Islet of Langerhans (tissue), 1 donor: Measurements from ENCODE around the gene WT1.
"Not testable (repeated sequence)": the region's sequence is repeated elsewhere in the genome, so short reads cannot be mapped to it uniquely, and the experiment has no call there.

Experiments
- FAIRE-seq: peaks from one replicate; lab custom pipeline; 2011; peaks lifted over from hg19 to GRCh38; lab: Jason Lieb, UNC

WT1 gene

GRCh38 chr11:32435511-32435941 lies at the start of gene WT1:
Gene WT1, minus strand, starts transcription at chr11:32435539.
- no peak for FAIRE-seq

GRCh38 chr11:32479291-32479690 lies 44.0 kb upstream of the WT1 start:
- no peak for FAIRE-seq

- FAIRE-seq: no peak
Measured at GRCh38 chr11:32478277-32478731, 43.0 kb upstream of the WT1 start.

DNA sequence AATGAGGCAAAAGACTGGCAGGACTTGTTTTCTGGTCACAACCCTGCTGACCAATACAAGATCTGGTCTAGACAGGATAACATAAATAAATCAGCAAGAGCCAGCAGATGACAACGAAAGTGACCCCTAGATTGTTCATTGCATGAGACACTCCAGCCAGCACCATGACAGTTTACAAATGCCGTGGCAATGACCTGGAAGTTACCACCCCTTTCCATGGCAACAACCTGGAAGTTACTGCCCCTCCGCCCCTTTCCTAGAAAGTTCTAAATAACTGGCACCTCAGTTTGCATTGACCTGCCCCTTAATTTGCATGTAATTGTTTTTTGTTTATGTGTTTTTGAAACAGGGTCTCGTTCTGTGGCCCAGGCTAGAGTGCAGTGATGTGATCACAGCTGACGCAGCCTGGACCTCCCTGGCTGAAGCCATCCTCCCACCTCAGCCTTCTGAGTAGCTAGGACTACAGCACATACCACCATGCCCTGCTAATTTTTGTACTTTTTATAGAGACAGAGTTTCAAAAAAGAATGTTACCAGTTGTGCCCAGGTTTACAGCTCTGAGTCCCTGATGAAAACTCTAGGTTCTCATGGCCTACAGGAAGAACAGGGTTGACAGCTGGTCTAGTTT lies 38.1 kb upstream of the WT1 start:
- FAIRE-seq: no peak

DNA sequence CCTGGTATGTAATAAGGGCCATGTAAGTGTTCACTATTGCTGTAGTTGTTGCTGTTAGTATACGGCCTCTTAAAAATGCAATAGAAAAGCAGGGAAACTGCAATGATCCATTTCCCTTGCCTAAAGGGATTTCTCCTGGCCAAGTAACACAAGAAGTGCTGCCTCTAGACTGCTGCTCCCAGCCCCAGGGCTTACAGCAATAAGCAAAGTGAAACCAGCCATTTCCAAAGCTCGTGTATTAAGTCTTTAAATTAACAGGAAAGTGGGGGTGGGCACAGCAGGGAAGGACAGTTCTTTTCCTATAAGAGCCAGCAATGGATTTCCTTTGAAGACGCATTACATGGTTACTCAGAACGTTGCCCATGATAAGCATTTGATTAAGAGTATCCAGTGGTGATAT lies 36.9 kb upstream of the WT1 start:
- no peak for FAIRE-seq

DNA sequence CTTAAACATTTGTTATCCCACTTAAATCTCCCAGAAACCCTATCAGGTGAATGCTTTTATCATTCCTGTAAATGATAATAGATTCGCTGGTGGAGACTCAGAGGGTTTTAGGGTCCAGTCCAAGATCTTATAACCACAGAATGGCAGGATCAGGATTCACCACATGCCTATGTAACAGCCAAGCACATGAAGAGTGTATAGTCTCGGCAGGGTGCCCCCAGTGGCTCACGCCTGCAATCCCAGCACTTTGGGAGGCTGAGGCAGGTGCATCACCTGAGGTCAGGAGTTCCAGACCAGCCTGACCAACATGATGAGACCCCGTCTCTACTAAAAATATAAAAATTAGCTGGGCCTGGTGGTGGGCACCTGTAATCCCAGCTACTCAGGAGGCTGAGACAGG lies 36.2 kb upstream of the WT1 start:
- not testable (repeated sequence) for FAIRE-seq

GRCh38 chr11:32469791-32470190 lies 34.5 kb upstream of the WT1 start:
- no peak for FAIRE-seq

DNA sequence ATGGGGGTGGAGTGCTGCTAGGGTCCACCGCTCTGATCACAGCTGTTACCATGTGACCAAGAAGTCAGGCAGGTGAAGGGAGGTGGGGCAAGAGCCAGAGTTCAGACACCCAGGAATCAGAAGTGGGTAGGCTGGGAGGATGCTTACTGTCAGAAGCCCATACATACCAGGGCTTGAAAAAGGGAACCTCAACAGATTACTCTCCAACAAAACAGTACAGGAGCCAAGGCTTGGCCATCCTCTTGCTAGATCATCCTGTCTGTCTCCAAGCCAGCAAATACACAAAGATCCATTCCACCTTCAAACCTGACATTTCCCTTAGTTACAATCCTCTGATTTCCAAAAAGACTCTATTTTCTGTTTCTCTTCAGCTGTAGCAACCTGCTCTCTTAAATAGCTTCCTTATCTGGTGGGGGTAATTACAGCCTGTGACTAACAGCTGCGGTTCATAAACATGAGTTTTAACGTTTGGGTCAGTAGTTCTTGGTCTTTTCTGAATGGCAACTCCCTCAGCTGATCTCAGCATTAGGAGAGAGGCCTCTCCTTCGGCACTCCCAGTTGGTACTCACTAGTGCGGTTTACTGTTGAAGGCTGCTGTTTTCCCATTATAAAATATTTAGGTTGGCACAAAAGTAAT lies 31.1 kb upstream of the WT1 start:
- no peak for FAIRE-seq

DNA sequence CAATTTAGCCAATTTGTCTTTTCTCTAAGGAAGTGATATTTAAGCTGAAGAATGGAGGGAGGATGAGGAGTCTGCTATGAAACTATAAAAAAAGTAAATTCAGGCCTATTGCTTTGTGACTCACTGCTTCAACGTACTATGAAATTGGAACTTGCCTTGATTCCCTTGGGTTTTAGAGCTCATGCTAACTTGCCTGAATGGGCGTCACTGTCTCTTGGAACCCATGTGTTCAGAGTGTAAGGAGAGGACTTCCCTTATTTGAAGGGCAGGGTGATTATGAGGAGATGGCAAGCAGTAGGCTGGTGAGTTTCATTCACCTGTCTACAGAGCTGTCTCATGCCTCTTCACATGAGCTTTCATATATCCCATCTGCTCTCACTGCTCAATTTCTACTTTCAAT lies 28.7 kb upstream of the WT1 start:
- FAIRE-seq: no peak

- no peak for FAIRE-seq
Measured at GRCh38 chr11:32462011-32462690, 26.8 kb upstream of the WT1 start.

DNA sequence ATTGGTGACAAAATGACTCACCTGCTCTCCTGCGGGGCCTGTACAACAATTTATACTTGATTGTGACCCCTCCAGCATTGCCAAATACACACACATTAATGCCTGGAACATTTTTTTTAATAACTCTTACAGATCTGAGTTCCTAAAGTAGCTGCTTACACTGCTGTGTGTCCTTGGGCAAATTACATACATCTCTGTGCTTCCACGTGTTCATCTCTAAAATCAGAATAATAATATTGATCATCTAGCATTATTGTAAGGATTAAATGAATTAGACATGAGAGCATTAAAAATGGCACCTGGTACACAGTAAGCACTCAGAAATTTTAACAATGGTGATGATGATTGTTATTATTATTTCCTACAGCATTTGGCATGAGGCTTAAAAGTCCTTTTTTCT lies 21.5 kb upstream of the WT1 start:
- no peak for FAIRE-seq

- no peak for FAIRE-seq
Measured at GRCh38 chr11:32454993-32455392, 19.7 kb upstream of the WT1 start.

DNA sequence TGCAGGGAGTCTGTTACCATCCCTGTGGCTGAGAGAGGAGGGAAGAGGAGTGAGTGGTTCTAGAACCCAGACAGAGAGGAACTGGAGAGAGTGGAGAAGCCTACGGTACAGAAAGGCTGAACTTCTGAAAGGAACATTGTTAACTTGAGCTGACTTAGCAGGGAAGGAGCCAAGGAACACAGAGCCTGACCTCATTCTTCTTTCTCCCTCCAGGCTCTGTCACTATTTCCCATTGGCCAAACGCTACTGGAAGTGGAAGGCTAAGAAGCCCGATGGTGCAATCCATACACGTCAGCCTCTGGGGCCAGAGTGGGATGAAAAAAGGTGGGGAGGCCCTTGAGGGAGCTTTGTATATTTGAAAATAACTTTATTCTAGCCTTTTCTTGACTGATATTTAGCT lies 16.5 kb upstream of the WT1 start:
- FAIRE-seq: no peak

DNA sequence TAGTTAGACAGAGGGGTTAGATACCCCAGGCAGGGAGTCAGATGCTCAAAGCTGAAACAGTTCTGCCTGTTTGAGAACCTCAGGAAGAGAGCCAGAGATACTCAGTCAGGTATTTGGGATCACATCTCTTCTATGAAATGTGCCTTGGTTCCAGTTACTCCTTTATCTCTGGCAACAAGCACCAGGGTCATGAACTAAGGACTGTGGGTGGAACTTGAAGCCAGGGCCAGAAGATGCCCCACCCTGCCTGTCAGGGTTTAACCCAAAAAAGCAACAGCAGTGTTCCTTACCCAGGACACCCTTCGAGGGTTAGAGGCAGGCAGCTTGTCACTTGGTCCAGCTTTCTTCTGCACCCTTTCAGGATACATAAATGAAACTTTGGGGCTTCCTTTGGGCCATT lies 15.0 kb upstream of the WT1 start:
- no peak for FAIRE-seq

DNA sequence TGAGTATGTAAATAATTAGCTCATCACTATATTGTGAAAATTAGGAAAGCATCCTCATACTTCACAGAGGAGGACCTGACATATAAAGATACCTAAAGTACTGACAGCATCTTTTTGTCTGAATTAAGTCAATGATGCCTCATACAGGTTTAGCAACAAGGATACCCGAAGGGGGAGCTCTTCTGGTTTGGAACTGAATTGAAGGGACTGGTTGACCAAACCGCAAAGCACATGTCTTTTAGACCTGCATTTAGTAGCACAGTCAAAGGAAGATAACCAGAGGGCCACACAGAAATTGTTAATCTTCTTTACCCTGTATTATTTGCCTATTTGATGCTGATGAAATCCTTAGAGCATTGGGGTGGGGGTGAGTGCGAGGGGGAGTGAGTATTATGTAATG lies 12.9 kb upstream of the WT1 start:
- FAIRE-seq: no peak

DNA sequence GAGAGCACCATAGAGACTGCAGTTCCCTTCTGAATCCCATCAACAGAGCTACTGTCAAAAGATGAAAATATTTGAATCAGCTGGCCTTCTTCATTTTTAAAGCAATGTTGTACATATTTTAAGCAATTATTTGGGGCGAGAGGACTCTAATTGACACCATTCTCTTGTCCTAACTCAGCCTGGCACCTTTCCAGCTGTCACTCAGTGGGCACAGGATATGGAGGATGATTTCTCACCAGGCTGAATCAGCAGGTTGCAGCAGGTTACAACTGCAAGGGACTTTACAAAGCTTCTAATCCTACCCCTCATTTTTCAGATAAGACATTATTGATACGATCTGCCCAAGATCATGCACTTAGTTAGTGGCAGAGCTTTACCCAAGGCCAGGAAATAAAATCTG lies 11.9 kb upstream of the WT1 start:
- no peak for FAIRE-seq

- FAIRE-seq: no peak
Measured at GRCh38 chr11:32446227-32446626, 10.9 kb upstream of the WT1 start.

GRCh38 chr11:32444186-32444585 lies 8.8 kb upstream of the WT1 start:
- FAIRE-seq: no peak

DNA sequence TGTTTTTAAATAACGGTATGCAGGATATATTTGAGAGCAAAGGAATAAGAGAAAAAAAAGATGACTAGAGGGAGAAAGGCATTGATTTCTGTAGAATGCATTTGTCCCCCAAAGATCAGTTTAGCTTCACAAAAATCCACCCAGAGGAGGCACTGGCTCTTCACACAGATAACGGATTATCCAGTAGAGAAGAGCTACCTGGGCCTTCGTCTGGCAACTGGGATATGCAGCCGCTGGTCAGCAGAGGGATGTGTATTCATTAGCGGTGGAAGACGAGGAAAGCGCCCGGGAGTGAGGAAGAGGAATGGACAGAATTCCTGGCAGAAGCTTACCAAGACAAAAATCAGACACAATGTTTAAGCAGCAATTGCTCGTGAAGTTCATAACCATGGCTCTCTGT lies 5.6 kb upstream of the WT1 start:
- FAIRE-seq: no peak

GRCh38 chr11:32440312-32440908 lies 5.1 kb upstream of the WT1 start:
- FAIRE-seq: no peak

DNA sequence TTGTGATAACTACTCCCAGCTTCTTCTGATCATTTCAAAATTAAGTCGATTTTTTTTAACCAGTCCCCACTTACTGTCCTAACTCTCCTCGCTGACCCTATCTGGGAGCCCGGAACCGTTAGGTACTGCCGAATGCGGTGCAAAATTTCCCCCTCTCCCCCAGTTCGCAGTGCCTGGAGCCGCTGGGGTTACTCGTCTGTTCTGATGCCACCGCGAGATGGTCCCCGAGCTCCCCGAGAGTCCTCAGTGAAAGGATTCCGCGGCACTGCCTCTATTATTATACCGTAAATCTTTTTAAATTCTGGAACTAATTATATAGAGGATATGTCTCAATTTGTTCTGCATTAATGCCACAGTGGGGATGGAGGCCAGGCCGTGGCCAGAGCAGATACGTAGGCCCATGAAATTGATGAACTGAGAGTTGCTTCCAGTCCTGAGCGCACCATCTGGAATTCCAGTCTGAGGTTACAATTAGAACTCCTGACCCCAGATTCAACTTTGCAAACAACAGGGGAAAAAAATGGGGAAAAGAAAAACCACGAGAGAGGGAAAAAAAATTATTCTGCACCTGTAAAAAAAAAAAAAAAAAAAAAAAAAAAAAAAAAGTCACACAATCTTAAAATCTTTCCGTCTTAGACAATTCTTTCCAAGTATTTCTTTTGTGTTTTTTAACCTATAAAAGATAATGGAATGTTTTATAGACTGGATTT lies 4.3 kb upstream of the WT1 start:
- FAIRE-seq: no peak

DNA sequence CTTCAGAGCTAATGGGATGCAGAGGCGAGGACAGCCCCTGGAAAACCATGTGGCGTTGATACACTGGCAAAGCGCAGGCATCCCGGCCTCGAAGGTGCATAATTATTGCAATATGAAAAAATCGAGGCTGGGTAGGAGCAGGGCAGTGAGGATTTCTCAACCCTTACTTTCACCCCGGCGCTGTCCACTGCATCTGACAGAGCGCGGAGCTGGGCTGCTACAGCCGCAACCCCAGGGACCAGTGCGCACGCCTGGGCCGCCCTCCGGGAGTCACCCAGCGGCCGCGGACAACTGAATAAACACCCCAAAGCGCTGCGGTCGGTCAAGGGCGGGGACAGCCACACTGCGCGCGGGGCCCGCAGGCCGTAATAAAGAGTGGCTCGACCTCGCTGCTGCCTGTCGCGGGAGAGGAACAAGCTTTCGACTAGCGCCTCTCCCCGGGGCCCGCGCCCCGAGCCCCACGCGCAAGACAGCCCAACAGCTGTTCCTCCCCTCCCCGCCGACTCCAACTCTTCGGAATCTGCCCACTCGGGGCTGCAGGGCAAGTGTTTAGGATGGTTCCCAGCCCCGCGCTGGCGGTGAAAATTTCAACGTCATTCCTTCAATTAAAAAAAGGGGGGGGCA lies 3.6 kb upstream of the WT1 start:
- no peak for FAIRE-seq
